ENCODE results near the gene ABCC12.

DNA sequence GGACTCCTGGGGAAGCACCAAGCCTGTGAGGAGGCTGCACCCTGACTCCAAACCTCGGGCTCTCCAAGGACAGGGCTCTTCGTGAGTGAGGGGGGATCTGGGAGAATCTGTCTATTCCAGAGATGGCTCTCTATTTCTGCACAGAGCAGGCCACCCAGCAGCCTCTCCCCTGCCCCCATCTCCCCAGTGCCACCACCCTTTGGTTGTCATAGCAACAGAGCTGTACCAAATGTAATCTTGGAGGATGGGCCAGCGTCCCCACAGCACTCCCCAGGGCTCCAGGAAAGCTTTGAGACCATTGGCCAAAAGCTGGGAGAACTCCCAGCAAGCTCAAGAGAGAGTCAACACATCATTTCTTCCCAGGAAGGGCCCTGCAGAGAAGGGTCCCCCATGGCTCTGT is 49.3 kb downstream of the ABCC12 start:
- TF ChIP-seq POLR2A (IDR thresholded peaks at IDR 0.05) (no peak), CTCF (IDR thresholded peaks at IDR 0.05) (no peak)
